GM19324 (cell line): ENCODE data around the gene SLC6A12.

ENCODE experiments used
- ATAC-seq: cut with Tn5 transposase; IDR thresholded peaks from one replicate; pipeline ENCODE4 v1.9.1; 2021; ENCODE audit warnings: mild to moderate bottlenecking, moderate library complexity; ENCODE audit not compliant: unreplicated experiment, low FRiP score

Gene SLC6A12

GRCh38 chr12:181921-182320 lies 32.0 kb downstream of the SLC6A12 start:
- ATAC-seq: no peak

- ATAC-seq: no peak
Observed at GRCh38 chr12:180445-180844, 33.5 kb downstream of the SLC6A12 start.

- no peak for ATAC-seq
Observed at GRCh38 chr12:179885-180284, 34.1 kb downstream of the SLC6A12 start.

GRCh38 chr12:179131-179884 lies 34.6 kb downstream of the SLC6A12 start:
- no peak for ATAC-seq

- ATAC-seq: no peak
Observed at GRCh38 chr12:178829-179109, 35.2 kb downstream of the SLC6A12 start.

GRCh38 chr12:177980-178828 lies 35.8 kb downstream of the SLC6A12 start:
- no peak for ATAC-seq

GRCh38 chr12:177336-177979 lies 36.5 kb downstream of the SLC6A12 start:
- ATAC-seq: no peak

- ATAC-seq: no peak
Observed at GRCh38 chr12:176321-177181, 37.4 kb downstream of the SLC6A12 start.

- no peak for ATAC-seq
Observed at GRCh38 chr12:175759-176158, 38.2 kb downstream of the SLC6A12 start.

GRCh38 chr12:175250-175649 lies 38.7 kb downstream of the SLC6A12 start:
- ATAC-seq: no peak

- no peak for ATAC-seq
Observed at GRCh38 chr12:174596-174995, 39.4 kb downstream of the SLC6A12 start.

- ATAC-seq: no peak
Observed at GRCh38 chr12:174124-174523, 39.8 kb downstream of the SLC6A12 start.

- ATAC-seq: no peak
Observed at GRCh38 chr12:172732-173161, 41.2 kb downstream of the SLC6A12 start.

GRCh38 chr12:171743-172676 lies 41.9 kb downstream of the SLC6A12 start:
- ATAC-seq: no peak

GRCh38 chr12:171276-171675 lies 42.7 kb downstream of the SLC6A12 start:
- no peak for ATAC-seq

- no peak for ATAC-seq
Observed at GRCh38 chr12:170371-171225, 43.4 kb downstream of the SLC6A12 start.

- no peak for ATAC-seq
Observed at GRCh38 chr12:169528-170370, 44.2 kb downstream of the SLC6A12 start.
